AG20443 (cell line): ENCODE data around the gene SLFN11.
"Not testable (repeated sequence)": the region's sequence is repeated elsewhere in the genome, so short reads cannot be mapped to it uniquely, and the experiment has no call there.

ENCODE experiments used
- DNase-seq: peaks from one replicate; pipeline ENCODE4 v3.0.0; 2012; ENCODE audit warnings: low spot score, mixed read lengths

SLFN11 gene, protein sequence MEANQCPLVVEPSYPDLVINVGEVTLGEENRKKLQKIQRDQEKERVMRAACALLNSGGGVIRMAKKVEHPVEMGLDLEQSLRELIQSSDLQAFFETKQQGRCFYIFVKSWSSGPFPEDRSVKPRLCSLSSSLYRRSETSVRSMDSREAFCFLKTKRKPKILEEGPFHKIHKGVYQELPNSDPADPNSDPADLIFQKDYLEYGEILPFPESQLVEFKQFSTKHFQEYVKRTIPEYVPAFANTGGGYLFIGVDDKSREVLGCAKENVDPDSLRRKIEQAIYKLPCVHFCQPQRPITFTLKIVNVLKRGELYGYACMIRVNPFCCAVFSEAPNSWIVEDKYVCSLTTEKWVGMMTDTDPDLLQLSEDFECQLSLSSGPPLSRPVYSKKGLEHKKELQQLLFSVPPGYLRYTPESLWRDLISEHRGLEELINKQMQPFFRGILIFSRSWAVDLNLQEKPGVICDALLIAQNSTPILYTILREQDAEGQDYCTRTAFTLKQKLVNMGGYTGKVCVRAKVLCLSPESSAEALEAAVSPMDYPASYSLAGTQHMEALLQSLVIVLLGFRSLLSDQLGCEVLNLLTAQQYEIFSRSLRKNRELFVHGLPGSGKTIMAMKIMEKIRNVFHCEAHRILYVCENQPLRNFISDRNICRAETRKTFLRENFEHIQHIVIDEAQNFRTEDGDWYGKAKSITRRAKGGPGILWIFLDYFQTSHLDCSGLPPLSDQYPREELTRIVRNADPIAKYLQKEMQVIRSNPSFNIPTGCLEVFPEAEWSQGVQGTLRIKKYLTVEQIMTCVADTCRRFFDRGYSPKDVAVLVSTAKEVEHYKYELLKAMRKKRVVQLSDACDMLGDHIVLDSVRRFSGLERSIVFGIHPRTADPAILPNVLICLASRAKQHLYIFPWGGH

DNA sequence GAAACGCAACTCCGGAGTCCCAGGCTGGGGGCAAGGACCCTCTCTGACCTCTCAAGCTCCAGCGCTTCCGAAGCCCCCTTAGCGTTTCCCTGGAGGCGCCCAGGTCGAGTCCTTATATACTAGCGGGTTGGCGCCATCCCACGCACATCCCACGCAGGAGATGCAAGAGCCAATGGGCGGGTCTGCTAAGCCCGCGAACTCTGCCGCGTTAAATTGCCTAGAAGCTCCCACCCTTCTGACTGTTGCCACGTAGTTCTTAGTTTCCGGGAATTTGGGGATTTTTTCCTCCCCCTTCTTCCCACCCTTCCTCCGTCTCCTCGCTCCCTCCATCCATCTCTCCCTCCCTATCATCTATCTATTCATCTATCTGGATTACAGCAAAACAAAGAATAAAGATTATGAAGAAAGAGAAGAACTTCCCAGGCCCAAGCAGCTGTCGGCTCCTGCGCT is at the start of gene SLFN11:
TSS of gene SLFN11 (minus strand) at position 88 of the 450 bp plus-strand sequence. CDS start 9,814 bp downstream, outside the sequence.
- peak; percentile 96 for DNase-seq

DNA sequence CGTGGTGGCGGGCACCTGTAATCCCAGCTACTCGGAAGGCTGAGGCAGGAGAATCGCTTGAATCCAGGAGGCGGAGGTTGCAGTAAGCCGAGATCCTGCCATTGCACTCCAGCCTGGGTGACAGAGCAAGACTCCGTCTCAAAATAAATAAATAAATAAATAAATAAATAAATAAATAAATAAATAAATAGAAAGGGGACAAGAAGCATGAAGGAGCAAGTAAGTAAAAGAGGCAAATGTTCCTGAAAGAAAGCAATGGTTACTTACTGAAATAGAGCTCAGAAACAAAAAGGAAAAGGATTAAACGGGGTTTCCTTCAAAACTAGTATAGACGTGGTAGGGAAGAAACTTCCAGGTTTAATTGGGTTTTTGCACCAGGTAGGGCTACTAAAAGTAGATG is 47.6 kb upstream of the SLFN11 start:
- not testable (repeated sequence) for DNase-seq

DNA sequence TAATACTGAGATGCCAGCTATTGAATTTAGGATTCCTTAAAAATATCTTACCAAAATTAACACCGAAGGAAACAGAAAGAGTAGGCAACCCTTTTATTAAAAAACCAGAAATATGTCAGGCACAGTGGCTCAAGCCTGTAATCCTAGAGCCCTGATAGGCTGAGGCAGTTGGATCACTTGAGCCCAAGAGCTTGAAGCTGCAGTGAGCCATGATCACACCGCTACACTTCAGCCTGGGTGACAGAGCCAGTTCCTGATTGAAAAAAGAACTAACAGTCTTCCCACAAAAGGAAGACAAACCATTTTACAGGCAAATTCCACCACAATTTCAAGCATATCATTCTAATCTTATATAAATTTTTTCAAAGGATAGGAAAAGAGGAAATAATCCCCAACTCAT is 43.2 kb upstream of the SLFN11 start:
- DNase-seq = no peak

DNA sequence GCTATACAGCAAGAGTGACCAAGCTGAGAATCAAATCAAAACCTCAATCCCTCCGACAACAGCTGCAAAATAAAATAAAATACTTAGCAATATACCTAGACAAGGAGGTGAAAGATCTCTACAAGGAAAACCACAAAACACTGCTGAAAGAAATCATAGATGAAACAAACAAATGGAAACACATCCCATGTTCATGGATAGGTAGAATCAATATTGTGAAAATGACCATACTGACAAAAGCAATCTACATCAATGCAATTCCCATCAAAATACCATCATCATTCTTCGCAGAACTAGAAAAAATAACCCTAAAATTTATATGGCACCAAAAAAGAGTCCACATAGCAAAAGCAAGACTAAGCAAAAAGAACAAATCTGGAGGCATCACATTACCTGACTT is 41.3 kb upstream of the SLFN11 start:
- DNase-seq = not testable (repeated sequence)

DNA sequence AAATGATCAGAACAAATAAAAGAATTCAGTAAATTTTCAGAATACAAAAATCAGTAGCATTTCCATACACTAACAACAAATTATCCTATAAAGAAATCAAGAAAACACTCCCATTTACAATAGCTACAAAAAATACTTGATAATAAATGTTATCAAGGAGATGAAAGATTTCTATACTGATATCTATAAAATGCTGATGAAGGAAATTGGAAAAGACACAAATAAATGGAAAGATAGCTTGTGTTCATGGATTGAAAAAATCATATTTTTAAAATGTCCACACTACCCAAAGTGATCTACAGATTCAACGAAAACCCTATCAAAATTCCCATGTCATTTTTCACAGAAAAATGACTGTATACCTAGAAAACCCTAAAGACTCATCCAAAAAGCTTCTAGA is 40.8 kb upstream of the SLFN11 start:
- no peak for DNase-seq

DNA sequence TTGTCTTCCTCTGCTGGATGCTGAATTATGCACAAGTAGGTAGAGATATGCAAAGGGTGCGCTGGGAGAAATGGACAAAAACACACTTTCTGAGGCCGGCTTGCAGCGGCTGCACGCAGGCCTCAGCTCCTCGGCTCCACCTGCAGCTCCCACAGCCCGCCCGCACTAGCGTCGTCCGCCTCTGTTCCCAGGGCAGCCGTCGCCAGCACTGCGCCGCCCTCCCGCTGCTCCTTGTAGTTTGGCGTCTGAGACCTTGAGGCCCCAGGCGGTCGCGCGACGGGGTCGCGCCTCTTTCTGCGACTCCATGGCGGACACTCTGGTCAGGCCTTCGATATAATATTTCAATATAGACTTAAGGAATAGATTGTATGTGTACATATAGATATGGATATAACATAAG is 34.1 kb upstream of the SLFN11 start:
- no peak for DNase-seq

DNA sequence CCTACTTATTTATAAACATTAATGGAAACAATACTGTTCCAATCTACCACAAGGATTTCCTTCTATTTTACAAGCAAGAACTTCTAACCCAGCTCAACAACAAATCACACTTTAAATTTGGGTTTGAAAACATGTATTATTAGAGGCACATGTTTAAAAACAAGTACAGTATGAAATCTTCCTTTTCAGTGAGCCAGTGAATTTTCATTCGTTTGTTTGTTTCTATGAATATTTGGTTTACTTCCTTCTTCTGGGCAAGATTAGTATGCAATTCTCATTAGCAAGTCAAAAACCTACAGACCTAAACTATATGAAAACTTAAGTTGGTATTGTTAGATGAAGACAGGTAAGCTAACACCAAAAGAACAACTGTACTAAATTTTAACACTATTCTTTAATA is 33.1 kb upstream of the SLFN11 start:
- no peak for DNase-seq

DNA sequence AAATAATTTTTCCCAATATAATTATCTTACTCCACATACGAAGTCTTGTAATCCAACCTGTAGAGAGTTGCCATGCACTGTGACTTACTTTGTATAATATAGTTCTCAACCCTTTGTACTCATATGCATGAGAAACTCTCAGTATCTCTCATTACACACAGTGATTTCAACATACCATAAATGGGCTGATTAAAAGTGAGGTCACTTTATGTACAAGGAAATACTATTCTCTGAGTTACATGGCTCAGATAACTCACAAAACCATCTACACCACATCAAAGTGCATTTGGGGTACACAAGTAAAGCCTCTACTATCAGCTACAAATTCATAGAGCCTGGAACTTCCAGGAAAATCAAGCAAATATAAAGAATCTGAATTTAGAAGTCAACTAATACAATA is 30.9 kb upstream of the SLFN11 start:
- no peak for DNase-seq

DNA sequence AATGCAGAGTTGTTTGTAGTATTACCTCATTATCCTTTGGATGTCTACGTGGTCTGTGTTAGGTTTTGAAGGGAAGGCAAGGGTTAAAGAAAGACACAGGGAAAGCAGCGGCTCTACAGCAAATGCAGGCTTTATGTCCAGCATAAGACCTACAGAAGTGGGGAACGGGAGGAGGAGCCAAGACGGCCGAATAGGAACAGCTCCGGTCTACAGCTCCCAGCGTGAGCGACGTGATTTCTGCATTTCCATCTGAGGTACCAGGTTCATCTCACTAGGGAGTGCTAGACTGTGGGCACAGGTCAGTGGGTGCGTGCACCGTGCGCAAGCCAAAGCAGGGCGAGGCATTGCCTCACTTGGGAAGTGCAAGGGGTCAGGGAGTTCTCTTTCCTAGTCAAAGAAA is 20.4 kb upstream of the SLFN11 start:
- not testable (repeated sequence) for DNase-seq

DNA sequence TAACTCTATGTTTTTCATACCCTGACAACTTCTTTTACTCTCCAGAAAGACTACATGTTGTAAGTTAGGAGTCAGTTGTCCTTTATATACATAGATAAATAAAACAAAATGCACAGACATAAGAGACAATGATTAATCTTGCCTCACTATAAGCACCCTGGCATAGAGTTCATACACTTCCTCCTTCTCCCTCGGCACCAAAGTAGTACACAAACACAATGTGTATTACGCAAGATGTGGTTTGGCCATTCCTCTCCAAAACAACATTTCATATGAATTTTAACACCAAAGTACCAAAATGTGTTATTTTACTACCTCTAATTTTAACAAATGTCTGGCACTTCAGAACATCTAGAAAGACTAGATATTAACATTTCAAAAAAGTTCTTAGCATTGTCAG is 17.2 kb upstream of the SLFN11 start:
- no peak for DNase-seq

DNA sequence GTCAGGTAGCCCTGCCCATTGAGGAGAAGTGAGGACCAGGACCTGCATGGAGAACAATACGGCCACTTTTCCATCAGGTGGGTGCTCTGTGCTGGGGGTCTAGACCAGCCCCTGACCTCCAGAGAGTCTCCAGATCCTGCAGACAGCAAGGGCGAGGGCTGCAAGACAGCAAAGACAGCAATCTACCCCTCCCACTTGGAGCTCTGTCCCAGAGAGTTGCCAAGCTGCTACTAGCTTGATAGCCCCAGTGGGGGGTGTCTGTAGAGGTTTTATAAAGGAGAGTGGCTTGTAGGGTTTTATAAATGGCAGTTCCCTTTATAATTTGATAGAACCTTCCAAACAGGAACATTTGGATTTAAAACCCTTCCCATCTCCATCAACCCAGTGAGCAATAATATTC is 16.7 kb upstream of the SLFN11 start:
- no peak for DNase-seq

DNA sequence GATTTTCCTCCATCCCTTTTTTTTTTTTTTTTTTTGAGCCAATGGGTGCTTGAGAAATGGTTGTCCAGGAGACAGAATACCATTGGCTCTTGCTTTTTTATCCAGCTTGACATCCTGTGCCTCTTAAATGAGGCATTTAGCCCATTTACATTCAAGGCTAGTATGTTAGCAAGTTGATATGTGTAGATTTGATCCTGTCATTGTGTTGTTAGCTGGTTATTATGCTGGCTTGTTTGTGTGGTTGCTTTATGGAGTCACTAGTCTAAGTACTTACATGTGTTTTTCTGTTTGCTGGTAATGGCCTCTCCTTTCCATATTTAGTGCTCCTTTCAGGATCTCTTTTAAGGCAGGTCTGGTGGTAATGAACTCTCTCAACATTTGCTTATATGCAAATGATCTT is 14.1 kb upstream of the SLFN11 start:
- no peak for DNase-seq

DNA sequence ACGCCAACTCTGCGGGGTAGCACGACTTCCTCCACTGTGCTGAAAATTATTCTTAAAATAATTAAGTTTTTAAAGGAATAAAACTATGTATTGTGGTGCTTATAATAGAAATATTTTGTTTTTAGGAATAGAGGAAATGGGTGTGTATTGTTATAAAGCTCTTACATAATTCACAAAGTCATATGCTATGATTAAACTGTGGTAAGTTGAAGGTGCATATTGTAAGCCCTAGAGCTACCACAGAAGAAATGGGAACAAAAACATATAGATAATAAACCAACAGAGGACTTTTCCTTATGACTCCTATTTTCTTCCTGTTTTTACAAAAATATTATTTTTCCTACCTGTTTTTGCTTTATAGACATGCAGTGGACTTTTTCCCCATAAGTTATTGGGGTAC is 4.3 kb upstream of the SLFN11 start:
- no peak for DNase-seq

DNA sequence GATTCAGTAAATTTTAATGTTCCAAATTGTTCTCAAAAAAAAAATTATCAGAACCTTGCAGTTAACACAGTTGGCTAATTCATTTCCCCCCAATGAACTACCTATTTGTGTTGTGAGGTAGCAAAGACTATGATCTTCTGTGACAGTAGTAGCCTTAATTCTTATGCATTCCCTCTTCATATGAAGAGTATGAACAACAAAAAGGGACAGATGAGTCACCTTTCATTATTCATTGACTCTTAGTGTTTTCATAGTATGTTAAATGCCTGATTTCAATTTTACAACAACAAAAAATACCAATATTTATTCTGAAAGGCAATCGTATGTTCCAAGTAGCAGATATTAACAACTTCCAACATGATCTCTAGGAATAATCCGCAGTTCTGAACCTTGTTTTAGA is 3.6 kb upstream of the SLFN11 start:
- DNase-seq = no peak

DNA sequence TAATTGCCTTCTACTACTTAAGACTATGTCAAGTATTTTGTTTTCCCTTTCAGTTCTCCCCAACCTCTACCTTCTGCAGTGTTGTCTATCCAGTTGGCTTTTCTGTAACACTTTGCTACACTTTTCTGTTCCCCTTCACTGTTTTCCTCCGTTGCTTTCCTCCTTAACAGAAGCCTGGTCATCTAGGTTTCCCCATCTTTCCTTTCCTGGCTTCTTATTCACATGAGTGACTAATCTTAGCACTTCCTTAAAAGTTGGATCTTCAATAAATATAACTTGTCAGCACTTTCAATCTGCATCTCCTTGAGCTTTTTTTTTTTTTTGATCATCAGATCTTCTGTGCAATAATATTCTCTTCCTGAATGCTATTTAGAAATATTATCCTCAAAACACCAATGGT is 2.8 kb upstream of the SLFN11 start:
- peak; percentile 16 for DNase-seq

DNA sequence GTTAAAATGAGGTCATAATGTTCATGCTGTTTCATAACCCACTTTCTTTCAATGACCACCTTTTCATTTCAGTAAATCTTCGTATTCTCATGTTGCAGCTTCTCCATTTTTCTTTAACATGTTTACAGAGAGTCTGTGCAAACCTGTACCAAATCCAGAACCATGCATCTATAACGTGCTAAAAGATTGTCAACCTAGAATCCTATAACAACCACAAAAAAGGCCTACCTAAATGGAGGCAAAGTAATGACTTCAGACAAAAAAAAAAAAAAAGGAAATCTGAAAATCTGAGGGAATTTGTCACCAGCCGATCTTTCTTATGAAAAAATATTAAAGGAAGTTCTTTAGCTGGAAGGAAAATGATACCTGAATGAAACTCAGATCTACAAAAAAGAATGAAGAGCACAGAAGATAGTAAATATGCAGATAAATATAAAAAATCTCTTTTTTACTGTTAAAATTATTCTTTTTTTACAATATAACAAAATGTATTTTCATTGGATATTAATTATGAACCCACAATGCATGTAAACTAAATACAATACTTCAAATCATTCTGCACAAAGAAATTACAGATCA is 1.4 kb upstream of the SLFN11 start:
- DNase-seq = no peak

DNA sequence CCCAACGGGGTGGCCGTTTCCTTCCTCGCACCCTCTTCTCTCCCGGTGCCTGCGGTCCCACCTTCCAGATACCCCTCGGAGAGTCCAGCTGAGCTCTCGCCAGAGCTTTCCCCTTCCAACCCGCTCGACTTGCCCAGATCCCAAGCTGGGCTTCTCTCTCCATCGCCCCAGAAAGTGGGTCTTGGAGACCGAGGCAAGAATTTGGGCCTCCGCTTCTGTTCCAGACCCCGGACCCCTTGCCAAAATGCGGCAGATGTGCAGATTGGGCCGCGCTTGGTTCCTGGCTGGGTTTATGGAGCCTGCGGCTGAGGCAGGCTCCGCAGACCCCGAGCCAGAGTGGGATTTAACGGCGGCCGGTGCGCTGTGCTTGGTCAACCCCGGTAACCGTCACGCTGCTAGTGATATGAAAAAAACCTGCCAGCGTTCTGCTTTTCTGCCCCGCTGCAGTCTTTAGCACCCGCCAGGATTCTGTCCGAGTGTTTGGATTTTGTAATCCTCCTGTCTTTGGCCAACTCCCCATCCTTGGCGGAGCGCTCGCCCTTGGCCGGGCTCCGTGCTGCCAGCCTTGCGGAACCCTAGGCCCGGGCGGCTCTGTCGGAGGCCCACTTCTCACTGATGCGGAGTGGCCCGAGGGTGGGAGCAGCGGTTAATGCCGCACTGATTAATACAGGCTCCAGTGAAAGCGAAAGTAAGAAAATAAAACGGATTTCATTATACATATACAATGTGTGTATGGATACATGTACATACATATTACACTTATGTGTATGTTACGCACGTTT is 754 bp upstream of the SLFN11 start:
- DNase-seq = peak; percentile 77

DNA sequence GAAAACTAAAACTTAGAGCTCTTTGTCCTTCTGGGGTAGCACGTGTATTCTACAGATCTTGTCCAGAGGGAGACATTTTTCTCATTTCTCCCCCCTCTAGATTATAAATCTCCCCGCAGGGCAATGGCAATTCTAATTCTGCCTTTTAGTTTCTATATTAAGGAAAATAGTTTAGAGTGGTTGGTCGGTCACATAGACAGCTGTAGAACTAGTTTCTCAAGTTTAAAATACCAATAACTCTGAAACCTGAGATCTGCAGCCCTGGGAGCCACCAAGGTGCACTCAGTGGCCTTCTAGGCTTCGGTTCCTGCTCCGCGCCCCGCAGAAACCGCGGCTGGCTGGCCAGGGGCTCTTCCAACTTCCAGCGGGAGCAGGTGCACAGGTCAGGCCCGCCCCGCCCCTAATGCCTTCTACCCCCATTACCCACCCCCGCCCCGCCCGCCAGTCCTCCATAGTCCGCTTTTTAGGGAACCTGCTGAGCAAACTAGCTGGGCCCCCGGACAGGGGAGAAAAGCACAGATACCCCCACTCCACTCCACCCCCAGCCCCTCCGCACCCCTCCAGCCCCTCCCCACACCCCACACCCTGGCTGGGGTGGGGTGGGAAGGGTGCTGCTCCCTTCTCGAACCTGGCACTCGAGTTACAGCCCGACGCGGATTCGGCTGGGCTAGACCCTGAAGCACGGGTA is 431 bp downstream of the SLFN11 start:
- DNase-seq = peak; percentile 35

DNA sequence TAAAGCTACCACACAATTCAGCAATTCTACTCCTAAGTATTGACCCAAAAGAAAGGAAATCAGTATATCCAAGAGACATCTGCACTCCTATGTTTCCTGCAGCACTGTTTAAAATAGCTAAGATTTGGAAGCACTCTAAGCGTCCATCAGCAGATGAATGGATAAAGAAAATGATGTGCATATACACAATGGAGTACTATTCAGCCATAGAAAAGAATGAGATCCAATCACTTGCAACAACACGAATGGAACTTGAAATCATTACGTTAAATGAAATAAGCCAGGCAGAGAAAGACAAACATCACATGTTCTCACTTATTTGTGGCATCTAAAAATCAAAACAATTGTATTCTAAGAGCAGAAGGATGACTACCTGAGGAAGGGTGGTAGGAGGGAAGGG is 1.5 kb downstream of the SLFN11 start:
- no peak for DNase-seq

DNA sequence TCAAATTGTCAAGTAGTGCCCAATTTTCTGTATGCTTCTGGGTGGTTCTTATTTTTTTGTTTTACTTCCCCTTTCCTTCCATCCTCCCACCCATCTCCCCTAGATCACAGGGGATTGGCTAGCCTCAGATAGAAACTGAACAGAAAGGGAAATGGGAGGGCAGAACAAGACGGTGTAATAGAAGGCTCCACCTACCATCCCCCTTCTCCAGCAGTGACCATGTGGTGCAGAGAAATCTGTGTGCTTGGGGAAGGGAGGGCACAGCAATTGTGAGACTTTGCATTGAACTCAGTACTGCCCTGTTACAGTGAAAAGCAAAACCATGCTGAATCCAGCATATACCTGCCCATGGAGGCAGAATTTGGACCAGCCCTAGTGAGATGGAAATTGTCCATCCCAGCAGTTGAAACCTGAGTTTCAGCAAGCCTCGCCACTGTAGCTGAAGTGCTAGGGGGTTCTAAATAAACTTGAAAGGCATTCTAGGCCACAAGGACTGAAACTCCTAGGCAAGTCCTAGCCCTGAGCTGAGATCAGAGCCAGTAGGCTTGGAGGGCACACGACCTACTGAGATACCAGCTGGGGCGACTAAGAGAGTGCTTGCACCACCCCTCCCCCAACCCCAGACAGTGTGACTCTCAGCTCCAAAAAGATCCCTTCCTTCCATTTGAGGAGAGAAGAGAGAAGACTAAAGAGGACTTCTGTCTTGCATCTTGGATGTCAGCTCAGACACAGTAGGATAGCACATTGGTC is 5.2 kb downstream of the SLFN11 start:
- DNase-seq = no peak

DNA sequence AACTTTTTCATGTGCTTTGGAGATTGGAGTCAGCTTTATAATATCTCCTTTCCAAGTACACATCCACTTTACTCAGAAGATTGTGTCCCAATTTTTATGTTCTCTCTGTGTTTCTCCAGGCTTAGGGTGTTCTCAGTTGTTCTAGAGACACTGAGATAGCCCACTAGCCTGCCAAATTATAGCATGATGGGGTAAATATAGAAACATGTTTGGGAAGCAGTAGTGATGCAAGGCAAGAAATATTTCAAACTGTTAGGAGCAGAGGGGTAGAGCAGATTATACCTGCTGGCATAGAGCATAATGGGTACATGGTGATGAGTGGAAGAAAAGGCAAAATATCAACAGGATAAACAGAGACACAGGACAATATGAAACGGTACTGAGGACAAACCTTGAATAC is 12.4 kb downstream of the SLFN11 start:
- DNase-seq = no peak
